HG03066 (cell line): ENCODE results near the gene HMGCS2.
"Not testable (repeated sequence)": the region's sequence is repeated elsewhere in the genome, so short reads cannot be mapped to it uniquely, and the experiment has no call there.

Experiments
- ATAC-seq: cut with Tn5 transposase; IDR thresholded peaks from one replicate; pipeline ENCODE4 v1.9.1; 2021; ENCODE audit warnings: low read depth; ENCODE audit not compliant: unreplicated experiment

Gene HMGCS2

DNA sequence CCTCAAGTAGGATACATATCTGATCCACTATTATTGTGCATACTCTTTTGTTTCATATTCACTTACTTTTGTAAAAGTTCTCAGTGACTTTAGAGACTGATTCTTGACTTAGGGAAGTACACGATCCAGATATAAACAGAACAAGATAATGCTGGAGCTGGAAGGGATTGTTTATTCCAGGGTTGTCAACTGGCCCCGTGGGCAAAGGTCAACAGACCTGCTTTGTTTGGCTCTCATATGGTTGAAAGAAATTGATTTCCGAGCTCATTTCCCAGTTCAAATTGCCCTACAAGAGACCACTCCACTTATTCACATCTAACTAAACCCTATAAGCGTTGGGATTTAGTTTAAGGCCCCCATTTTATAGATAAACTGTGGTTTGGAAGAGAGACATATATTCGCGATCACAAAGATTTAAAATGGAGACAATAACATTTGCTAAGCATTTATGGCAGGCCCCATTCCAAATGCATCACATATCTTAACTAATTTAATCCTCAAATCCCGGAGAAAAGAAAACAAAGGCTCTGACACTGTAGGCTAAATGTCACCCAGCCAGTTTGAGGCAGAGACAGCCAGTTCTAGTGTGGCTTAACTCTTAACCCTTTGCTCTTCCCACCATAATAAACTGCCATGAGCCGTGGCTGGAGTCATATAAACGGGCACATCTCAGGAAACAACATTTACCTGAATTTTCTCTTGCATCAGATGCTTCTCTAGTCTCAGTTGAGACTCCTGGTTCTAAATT lies 21.9 kb upstream of the HMGCS2 start:
- ATAC-seq: no peak

- no peak for ATAC-seq
Observed at GRCh38 chr1:119787776-119788175, 19.1 kb upstream of the HMGCS2 start.

DNA sequence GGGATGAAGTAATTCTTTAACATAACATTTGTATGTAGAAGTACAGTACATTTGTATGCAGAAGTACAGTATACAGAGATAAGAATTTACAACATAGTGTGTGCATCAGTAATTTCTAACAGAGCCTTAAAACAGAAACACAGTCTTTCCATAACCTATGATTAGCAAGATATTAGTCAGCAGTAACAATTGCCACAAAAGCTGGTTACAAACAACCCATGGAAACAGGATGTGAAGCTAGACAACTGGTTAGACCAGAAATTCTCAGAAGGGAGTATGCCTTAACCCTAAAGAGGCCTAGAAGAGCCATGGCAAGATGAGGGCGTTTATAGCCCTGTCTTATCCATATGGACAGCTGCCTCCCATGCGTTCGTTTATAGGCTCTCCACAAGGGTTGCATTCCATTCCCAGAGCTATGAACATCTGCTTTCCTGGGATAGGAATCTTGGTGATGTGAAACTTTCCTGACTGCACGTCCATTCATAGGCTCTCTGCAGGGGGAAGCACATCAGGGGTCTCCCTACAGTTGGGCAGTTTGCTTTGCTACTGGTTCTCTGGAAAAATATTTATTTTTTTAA lies 17.9 kb upstream of the HMGCS2 start:
- not testable (repeated sequence) for ATAC-seq

- not testable (repeated sequence) for ATAC-seq
Observed at GRCh38 chr1:119786046-119786445, 17.3 kb upstream of the HMGCS2 start.

- no peak for ATAC-seq
Observed at GRCh38 chr1:119784191-119784781, 15.6 kb upstream of the HMGCS2 start.

DNA sequence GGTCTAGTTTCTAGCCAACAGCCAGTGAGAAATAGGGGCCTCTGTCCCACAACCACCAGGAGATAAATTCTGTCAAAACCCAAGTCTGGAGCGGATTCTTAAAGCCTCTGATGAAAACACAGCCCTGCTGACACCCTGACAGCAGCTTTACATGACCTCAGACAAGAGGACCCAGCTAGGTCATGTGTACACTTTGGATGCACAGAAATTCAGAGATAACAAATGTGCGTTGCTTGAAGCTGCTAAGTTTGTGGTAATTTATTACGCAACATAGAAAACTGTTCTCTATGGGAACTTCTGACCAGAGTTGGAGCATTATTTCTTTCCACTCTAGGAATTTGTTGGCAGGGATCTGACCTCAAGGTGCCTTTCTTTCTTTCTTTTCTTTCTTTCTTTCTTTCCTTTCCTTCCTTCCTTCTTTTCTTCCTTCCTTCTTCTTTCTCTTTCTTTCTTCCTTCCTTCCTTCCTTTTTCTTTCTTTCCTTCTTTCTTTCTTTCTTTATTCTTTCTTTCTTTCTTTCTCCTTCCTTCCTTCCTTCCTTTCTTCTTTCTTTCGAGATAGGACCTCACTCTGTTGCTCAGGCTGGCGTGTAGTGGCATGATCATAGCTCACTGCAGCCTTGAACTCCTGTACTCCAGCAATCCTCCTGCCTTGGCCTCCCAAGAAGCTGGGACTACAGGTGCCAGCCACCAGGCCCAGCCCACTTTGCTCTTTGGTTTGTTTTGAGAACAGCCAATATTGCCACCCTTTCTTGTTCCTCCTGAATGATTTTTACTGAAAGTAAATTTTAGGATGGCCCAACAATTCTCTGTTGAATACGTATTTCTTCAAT lies 14.9 kb upstream of the HMGCS2 start:
- ATAC-seq: no peak

DNA sequence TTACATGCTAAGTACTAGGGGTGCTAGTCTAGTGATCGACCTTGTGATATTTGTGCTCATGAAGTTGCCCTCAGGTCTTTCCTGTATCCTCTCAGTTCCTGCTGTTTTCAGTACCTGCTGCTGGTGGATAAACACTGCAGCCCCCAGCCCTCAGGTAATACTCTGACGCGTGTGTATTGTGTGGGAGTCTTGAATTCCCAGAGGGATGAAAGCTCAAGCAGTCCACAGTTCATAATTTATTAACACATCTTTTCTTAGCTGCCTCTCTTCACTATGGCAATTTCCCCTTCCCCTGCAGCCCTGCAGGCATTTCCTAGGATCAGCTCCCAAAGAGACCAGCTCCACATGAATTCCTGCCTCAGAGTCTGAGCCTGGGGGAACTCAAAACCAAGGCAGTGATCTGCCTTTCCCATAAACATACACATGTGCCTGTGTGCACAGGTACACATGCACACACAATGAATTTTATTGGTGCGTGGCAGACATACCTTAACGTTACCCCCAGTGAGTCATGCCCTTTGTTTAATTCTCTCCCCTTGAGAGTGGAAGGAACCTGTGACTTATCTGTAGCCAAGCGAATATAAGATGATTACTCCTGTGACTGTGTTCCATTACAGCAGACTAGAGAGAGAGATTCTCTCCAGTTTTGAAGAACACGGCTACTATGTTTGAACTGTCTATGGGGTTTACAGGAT lies 14.1 kb upstream of the HMGCS2 start:
- no peak for ATAC-seq

DNA sequence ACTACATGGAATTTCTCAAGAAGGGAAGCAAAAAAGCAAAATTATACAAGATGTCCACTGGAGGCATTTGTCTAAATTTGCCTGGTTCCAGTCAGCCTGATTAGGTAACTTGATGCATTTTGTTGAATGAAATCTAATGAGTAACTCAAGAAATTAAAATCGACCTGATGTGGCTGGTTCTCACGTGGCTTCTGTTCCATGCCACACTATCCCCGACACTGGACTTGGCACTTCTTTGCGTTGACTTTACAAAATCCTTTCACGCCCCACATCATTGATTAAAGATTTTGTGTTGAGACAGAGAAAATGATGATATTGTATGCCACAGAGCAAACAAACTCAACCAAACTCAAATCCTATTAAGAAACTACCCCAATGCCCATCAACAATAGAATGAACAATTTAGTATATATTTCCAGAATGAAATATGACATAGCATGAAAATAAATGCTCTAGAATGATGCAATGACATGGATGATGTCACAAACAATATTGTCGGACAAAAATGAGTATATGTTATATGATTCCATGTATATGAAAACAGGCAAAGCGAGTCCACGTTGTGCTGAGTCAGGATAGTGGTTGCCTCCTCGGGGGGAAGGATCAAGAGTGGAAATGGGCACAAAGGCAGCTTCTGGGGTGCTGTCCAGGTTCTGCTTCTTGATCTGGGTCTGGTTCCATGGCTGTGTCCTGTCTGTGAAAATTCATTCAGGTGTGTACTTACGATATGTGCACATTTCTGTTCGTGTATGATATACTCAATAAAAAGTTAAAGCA lies 12.9 kb upstream of the HMGCS2 start:
- no peak for ATAC-seq

DNA sequence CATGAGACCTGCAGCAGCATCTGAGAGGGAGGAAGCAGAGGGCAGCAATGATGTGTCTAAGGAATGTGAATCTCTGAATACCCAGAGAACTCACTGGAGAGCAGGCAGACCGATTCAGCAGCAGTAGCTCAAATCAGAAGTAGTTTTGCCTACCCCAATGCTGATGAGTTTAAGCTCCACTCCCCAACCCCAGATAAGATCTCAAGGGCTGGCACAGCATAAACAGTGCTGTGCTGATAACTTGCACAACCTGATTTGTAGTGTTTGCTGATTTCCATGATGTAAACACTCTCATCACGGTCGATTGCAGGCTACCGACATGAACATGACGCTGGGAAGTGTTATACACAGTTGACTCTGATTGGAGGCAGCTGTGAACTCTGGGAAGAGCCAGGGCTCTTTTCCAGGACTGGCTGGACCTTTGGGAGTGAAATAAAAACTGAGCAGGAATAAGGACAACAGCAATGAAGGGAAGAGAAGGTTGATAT lies 11.2 kb upstream of the HMGCS2 start:
- no peak for ATAC-seq

GRCh38 chr1:119778886-119779560 lies 10.3 kb upstream of the HMGCS2 start:
- ATAC-seq: no peak

GRCh38 chr1:119778359-119778758 lies 9.7 kb upstream of the HMGCS2 start:
- ATAC-seq: no peak

- no peak for ATAC-seq
Observed at GRCh38 chr1:119774746-119775490, 6.2 kb upstream of the HMGCS2 start.

DNA sequence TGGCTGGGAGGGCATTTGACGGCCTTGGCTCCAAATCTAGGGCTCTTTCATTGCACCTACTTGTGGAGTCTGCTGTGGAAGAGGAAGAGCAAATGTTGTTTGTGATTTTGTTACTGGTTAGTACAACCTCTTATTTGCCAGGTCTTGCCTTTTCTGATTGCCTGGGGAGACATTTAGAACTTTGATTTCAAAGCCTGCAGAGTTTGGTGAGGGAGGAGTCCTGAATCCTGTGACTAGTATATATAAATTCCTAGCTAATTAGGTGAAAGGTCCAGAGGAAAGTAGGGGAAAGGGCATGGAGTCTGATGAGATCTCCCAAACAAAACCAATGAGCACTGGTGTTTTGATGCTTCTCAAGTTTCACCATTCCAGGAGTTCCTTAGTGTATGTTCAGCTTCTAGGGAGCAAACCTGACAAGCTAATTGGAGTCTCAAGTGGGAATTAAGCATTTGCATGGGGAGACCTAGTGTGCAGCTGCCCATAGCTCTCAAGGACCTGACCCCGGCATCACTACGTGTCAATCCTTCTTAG lies 5.1 kb upstream of the HMGCS2 start:
- ATAC-seq: no peak

- ATAC-seq: no peak
Observed at GRCh38 chr1:119772298-119772697, 3.6 kb upstream of the HMGCS2 start.

DNA sequence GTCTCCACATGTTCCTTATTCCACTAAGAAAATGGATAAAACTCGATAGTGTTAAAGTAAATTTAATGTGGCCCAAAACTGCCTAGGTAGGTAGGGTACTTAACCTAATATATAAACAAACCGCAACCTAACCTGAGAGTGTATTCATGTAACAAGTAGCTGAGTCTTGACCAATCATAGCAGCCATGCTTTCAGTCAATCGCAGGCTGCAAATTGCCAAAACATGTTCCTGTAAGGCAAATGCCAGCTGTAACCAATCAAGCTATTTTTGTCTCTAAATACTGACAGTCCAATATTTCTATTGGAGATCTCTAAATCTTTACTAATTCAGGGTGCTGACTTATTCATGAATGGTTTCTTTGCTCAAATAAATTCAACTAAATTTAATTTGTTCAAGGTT lies 3.1 kb upstream of the HMGCS2 start:
- no peak for ATAC-seq

GRCh38 chr1:119771016-119771415 lies 2.3 kb upstream of the HMGCS2 start:
- no peak for ATAC-seq

- ATAC-seq: no peak
Observed at GRCh38 chr1:119767486-119767885, 1.2 kb downstream of the HMGCS2 start.

DNA sequence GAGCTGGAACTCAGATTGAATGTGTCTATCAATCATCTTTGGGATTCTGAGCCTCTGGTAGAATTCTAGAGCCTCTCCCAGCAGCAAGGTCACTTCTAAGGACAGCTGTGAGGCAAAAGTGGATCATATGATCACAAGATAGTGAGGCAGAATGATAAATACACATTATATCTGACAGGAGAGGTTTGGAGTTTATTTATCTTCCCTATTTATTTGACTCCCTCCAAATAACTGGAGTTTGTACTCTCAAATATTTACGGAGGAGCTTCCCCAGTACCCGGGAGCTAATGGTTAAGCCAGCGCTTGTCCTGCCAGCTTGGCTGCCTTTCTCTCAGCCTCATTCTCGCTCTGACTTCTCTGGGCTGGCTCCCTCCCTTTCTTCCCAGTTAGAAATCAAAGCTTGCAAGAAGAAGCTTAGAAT lies 2.3 kb downstream of the HMGCS2 start:
- no peak for ATAC-seq
